ENCODE data around the gene BPNT1.

DNA sequence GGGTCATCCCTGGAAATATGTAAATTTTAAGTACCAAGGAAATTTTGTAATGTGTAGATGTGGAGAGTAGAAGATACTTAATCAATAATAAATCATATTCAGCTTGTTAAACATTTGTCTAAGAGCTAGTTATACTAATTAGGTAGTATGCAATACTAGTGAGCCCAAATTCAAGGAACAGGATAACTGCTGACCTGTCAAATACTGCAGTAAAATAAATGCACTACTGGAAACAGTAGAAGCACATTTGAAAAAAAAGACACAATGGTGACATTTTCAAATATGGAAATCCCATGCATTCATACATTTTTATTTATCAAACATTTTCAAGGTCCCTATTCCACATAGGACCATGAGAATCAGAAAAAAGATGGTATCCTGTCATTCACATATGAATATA is 70.5 kb downstream of the BPNT1 start:
- TF ChIP-seq CTCF (IDR thresholded peaks at IDR 0.05; ENCODE audit: low read depth, low read length, missing input control): no peak
- TF ChIP-seq, protein P1, sequence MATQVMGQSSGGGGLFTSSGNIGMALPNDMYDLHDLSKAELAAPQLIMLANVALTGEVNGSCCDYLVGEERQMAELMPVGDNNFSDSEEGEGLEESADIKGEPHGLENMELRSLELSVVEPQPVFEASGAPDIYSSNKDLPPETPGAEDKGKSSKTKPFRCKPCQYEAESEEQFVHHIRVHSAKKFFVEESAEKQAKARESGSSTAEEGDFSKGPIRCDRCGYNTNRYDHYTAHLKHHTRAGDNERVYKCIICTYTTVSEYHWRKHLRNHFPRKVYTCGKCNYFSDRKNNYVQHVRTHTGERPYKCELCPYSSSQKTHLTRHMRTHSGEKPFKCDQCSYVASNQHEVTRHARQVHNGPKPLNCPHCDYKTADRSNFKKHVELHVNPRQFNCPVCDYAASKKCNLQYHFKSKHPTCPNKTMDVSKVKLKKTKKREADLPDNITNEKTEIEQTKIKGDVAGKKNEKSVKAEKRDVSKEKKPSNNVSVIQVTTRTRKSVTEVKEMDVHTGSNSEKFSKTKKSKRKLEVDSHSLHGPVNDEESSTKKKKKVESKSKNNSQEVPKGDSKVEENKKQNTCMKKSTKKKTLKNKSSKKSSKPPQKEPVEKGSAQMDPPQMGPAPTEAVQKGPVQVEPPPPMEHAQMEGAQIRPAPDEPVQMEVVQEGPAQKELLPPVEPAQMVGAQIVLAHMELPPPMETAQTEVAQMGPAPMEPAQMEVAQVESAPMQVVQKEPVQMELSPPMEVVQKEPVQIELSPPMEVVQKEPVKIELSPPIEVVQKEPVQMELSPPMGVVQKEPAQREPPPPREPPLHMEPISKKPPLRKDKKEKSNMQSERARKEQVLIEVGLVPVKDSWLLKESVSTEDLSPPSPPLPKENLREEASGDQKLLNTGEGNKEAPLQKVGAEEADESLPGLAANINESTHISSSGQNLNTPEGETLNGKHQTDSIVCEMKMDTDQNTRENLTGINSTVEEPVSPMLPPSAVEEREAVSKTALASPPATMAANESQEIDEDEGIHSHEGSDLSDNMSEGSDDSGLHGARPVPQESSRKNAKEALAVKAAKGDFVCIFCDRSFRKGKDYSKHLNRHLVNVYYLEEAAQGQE (IDR thresholded peaks at IDR 0.05): no peak
- TF ChIP-seq, protein P2, sequence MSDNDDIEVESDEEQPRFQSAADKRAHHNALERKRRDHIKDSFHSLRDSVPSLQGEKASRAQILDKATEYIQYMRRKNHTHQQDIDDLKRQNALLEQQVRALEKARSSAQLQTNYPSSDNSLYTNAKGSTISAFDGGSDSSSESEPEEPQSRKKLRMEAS (IDR thresholded peaks at IDR 0.05): no peak
- no peak for TF ChIP-seq GABPA (IDR thresholded peaks at IDR 0.05 in 1 of 2, conservative IDR thresholded peaks at IDR 0.05 in 1 of 2)
- TF ChIP-seq RAD21 (IDR thresholded peaks at IDR 0.05): no peak
- TF ChIP-seq TAF1 (conservative IDR thresholded peaks at IDR 0.05): no peak
- TF ChIP-seq SP1 (IDR thresholded peaks at IDR 0.05): no peak
- no peak for TF ChIP-seq YY1 (IDR thresholded peaks at IDR 0.05)
- TF ChIP-seq, protein P3, sequence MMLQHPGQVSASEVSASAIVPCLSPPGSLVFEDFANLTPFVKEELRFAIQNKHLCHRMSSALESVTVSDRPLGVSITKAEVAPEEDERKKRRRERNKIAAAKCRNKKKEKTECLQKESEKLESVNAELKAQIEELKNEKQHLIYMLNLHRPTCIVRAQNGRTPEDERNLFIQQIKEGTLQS (IDR thresholded peaks at IDR 0.05): no peak
- TF ChIP-seq RXRA (IDR thresholded peaks at IDR 0.05): no peak
- no peak for TF ChIP-seq JUND (IDR thresholded peaks at IDR 0.05)
- TF ChIP-seq NR2F2 (IDR thresholded peaks at IDR 0.05): no peak
